Islet precursor cell (in vitro differentiated cells): Measurements from ENCODE around the gene PARP14.
A peak's percentile ranks its signal among the peaks of the same experiment; 100 is the strongest.

Experiments used
- DNase-seq: peaks from one replicate; pipeline ENCODE4 v3.0.0-alpha.2; 2018

PARP14 gene

GRCh38 chr3:122773944-122774509 is 93.4 kb downstream of the PARP14 start:
- no peak for DNase-seq

GRCh38 chr3:122774564-122774963 is 93.9 kb downstream of the PARP14 start:
- peak; percentile 74 for DNase-seq

- DNase-seq: no peak
These were observed 96.2 kb downstream of the PARP14 start for GRCh38 chr3:122776675-122777468.

- no peak for DNase-seq
These were observed 96.9 kb downstream of the PARP14 start for GRCh38 chr3:122777563-122777962.
